ENCODE measurements around the gene ESAM.
A peak's percentile ranks its signal among the peaks of the same experiment; 100 is the strongest.

ESAM gene

DNA sequence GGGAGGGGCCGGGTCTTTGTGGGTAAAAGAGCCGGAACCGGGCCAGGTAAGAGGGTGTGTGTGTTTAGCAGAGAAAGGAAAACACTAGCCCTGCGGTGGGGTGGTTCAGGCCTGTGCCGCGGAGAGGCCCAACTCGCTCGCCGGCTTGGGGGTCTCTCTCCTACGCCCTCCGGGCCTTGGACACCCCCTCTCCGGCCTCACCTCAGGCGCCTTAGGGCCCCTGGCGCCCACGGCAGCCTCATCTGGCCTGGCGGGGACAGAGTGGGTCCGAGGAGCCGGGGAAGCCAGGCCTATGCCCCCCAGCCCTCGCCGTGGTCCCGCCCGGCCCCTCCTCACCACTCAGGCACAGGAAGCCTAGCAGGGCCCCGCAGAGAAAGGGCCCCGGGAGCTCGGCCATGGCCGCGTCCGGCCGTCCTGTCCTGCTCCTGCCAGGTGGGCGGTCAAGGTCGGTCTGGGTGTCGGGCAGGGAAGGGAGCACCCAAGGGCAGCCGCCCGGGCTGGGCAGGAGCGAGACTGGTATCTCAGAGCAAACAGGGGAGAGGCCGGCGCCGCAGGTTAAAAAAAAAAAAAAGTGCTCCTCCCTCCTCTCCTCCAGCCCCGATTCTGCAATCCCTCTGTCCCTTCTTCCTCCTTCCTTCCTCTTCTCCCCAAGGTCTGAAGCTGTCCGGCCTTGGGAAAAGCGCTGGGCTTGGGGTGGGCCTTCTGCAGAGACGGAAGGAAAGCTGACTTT is 10.2 kb downstream of the ESAM start, which contains the start of gene VSIG2:
TSS of gene VSIG2 (minus strand) at position 515 of the 730 bp plus-strand sequence. CDS start at position 397, 118 bp downstream.
- no peak for DNase-seq

DNA sequence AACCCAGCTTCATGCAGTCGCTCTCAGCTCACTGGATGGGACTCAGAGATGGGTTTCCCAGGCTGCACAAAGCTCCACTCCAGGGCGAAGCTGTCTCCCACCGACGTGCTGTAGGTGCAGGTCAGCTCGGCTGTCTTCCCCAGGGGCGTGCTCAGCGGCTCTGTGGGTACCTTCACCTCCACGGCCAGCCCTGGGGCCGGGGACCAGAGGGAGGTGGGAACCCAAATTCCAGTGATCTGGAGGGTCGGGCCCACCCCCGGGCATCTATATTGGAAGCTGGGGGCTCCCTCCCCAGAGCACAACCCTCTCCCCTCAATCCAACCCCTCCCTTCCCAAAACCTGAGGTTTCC is 10.7 kb downstream of the ESAM start:
- DNase-seq = no peak

DNA sequence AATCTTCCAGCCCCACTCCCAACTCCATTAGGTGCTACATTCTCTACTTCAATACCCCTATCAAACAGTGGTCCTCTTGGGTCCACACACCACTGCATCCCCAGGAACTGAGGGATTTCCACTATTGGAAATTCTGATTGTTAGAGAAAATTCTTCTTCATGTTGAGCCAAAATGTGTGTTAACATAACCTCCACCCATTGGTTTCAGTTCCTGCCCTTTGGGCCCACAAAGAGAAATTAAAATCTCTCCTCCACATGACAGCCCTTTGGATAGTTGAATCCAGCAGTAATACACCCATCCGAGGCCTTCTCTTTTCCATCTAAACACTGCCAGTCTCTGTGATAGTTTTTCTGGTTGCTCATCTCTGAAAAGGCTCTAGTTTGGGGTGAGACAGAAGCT is 12.2 kb downstream of the ESAM start:
- no peak for DNase-seq

DNA sequence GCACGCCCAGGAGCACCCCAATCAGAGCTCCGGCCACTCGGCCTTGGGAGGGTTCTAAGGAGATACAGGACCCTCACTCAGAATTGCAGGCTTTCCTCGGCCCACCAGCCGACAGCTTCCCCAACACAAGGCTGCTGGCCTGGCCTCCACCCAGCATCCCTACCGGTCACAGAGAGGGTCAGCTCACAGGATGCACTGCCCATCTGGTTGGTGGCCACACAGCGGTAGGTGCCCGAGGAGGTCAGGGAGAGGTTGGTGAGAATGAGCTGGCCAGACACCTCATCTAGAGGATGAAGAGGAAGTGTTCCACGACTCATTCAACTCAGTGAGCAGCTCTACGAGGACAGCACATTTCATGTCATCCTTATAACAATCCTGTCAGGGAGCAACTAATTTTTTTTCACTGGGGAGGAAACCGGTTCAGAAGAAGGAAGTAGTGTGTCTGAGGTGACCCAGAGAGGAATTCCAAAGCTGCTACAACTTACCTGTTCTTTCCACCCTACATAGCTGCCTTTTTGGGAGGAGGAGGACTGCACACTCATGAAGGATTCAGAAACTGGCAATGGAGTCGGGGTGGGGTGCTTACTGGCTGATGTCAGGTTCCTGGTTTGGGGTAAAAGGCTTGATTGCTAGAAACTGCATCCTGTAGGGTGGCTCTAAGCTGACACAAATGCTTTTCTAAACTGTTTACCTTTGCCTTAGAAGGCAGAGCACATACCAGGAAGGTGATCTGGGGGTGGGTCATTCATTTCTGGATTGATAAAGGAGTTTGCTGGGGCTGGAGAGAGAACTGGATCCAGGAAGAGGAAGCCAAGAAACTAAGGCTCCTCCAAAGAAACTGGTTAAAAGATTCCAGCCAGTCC is 13.4 kb downstream of the ESAM start:
- DNase-seq = no peak

DNA sequence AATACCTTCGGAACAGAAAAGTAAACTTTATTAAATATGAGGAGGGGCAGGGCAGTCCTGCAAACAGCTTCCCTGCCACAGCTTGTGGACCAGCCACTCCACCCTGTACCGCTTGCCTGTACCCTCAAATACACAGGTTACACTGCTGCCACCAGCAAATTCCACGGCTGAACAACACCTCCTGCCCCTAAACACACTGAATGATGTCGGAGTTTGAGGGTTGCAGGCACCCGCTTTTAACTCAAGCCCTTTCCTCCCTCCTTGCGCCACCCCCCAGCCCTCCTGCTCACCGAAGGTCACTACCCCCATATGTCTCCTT is 14.0 kb downstream of the ESAM start:
- DNase-seq = no peak

DNA sequence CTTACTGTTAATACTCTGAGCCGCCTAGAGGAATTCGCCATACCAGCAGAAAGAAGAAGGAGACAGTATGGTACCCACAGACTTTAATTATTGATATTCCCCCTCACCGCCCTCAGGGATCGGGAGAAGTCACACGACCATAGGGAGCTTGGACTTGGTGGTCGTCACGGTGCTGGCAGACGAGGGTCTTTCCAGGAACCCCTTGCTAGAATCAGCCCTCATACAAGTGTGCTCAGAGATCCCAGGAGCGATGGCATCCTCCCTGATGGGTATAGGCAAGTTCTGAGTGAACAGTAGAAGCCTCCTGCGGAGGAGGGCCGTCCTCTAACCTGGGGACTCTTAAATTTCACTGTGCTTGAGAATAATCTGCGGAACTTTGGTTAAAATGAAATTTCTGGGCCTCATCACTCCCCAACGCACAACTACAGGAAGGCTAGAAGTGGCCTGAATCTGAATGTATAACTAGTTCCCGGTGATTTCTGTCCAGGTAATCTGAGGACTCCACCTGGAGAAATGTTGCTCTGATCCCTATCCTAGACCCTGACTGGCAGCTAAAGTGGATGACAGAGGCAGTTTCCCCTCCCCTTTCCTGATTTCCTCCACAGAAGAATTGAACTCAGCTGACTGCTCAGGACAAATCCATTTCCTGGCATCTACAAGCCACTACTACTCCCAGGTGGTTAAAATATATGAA is 14.5 kb downstream of the ESAM start:
- no peak for DNase-seq

DNA sequence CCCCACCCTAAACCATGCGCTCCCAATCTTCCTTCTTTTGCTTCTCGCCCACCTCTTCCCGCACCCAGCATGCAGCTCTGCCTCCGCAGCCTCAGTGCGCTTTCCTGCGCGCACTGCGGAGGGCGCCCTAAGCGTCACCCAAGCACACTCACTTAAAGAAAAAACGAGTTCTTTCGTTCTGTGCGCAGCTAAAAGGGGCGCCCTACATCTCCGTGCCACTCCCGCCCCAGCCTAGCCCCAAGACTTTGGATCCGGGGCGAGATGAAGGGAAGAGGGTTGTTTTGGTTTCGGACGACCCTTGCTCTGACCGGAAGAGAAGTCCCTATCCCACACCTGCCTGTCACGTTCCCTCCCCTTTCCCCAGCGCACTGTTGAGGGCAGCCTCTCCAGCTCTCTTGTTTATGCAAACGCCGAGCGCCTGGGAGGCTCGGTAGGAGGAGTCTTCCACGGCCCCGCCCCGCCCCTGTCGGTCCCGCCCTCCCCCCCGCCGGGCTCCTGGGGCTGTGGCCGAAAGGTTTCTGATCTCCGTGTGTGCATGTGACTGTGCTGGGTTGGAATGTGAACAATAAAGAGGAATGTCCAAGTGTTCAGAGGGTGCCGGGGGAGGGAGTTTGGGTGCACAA is 15.4 kb downstream of the ESAM start:
- no peak for DNase-seq

DNA sequence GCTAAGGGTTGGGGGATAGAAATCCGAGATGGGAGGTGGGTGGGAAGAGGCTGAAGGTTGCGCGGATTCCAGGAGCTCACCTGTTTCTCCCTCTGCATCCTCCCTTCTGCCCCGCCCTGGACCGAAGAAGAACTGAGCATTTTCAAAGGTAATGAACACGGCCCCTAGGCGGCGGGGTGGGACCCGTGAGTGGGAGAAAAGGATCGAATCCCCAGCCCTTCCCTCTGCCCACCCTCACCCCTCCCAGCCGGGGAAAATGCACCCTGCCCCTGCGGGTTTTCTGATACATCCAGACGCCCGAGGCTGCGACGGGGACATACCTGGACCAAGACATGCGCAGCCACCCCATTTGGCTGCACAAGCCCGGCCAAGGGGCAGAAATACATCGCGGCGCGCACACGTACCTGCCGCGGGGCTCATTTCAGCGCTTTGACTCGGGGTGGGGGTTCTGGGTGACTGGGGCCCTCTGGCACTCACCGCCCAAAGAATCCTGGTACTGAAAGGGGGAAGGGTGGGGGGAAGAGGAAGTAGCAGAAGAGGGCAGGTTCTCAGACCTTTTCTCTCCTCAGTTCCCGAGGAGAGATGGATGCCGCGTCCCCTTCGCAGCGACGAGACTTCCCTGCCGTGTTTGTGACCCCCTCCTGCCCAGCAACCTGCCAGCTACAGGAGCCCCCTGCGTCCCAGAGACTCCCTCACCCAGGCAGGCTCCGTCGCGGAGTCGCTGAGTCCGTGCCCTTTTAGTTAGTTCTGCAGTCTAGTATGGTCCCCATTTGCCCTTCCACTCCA is 16.1 kb downstream of the ESAM start:
- no peak for DNase-seq

DNA sequence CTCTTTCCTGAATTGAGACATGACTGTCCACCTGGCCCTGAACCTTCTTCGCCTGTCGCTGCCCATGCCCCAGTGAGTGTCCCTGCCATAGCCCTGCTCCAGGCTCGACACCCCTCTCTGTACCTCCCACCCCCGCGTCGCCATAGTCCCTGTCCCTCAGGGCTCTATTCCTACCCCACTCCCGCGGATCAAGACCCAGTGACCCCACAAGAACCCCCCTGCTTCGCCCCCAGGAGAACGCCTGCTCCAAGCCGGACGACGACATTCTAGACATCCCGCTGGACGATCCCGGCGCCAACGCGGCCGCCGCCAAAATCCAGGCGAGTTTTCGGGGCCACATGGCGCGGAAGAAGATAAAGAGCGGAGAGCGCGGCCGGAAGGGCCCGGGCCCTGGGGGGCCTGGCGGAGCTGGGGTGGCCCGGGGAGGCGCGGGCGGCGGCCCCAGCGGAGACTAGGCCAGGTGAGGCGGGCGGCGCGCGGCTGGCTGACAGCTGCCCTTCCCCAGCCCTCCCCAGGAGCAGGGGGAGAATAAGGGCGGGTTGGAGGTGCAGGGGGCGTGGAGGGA is 16.7 kb downstream of the ESAM start:
- DNase-seq = no peak

DNA sequence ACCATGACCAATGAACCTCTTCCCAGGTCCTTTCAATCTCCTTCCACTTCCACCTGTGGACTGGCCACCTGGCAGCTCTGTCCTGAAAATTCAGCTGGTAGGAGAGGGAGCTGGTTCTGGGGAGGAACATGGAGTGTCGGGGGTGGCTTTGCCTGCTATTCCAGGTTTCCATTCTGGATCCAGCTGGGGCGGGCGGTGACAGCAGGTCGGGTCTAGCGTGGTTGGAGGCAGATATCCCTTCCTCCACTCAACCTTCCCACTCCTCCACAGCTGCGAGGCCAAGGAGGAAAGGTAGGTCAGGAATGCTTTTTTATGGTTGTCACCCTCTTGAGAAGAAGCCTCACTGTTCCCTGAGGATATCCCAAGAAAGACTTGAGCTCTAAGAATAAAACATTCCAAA is 19.0 kb downstream of the ESAM start:
- DNase-seq = no peak

DNA sequence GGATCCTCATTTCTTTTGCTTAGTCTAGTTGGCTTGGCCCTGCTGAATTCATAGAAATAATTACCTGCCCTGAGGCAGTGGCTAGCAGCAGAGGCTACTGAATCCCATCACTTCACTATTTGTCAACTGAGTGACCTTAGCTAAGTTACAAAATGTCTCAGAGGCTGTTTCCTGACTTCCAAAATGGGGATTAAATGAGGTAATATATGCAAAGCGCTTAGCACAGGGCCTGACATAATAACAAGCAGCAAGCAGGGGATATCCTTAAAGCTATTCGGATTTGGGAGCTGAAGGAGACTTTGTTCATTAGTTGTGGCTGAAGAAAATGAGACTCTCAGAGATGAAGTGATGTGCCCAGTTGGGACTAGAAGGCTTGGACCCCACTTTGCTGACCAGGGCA is 19.5 kb downstream of the ESAM start:
- no peak for DNase-seq

DNA sequence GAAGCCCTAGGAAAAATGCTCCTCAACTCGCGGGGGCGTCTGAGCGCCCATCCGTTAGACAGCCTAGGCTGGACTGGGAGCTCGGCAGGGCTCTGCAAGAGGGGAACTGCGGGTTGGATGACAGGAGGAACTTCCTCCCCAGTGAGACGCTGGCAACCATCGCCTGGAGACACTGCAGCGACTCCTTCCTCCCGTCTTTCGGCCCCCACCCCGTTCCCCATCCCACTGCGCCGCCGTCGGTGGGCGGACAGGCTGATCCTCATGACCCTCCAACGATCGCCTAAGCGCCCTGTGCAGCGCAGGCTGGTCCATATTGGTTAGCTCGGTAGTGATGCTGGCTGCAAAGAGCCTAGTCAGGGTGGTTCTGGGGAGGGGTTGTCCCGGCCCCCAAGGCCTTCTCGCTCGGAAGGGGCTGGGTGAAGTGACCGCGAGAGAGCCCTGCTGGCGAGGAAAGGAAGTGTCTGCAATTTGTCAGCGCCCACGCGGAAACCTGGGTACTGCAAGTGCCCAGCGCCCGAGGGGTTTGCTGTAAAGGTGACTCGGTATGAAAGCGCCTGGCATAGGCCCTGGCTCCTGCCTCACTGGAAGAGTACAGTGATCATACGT is 21.7 kb downstream of the ESAM start:
- no peak for DNase-seq

DNA sequence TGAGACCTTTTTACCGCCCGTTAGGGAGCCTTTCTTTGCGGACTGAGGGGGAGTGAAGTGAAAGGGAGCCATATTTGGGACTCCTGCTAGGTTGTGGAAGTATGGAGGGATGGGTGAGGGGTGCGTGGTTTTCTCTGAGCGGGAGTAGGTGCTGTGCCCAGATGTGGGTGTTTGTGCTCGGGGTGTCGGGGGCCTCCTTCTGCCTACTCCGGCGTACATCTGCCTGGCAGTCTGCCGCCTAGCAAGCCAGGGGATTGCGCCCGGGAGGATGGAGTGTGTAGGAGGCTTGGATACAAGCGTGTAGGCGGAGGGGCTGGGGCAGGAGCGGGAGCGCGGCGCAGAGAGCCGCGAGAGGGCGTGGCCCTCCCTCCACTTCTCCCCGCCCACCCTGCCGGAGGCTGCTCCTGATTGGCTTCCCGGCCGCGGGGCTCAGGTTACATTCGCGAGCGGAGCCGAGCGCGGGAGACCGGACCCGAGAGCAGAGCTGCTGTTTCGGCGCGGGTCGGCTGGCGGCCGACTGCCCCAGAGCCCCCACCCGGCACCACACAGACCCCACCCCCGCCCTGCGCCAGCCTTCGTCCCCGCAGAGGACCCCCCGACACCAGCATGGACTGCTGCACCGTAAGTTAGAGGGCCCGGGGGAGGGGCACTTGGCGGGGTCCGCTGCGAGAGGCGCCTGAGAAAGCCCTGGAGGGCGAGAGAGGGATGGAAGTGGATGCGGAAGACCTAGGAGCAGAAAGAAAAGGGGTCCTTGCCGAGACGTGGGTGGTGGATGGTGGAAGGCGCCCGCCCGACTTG is 22.4 kb downstream of the ESAM start, which contains the start of gene NRGN:
TSS of gene NRGN (plus strand) at position 464 of the 798 bp plus-strand sequence. CDS start at position 607, 143 bp downstream.
- DNase-seq = peak; percentile 95

DNA sequence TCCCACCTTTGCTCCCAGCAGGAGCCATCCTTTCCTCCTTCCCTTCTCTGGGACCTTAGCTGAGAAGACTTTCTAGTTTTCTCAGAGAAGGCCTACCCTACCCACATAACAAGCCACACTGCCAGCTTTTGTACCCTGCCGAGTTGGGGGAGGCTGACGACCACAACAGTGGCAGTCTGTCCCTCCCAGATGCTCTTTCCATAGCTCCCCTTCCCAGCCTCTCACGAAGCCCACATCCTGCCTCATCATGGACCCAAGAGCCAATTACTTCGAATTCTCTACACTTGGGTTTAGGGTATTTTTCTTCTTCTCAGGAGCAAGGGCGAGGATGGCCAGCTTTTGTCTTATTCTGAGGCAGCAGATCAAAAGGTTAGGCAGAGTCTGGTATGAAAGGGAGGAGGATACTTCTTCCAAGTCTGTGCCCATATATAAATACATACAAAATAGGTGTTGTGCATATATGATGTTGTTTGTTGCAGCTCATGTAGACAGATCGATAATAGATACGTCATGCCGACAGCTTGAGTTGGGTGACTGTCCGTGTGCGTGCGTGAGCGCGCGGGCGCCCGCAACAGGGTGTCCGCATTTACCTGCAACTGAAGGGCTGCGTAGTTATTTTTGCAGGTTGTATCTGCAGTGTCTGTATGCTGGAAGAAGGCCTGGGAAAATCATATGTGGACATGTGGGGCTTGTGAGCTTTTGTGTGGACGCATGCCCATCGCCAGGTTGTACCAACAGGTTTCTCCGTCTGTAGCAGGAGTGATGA is 23.2 kb downstream of the ESAM start:
- DNase-seq = no peak

DNA sequence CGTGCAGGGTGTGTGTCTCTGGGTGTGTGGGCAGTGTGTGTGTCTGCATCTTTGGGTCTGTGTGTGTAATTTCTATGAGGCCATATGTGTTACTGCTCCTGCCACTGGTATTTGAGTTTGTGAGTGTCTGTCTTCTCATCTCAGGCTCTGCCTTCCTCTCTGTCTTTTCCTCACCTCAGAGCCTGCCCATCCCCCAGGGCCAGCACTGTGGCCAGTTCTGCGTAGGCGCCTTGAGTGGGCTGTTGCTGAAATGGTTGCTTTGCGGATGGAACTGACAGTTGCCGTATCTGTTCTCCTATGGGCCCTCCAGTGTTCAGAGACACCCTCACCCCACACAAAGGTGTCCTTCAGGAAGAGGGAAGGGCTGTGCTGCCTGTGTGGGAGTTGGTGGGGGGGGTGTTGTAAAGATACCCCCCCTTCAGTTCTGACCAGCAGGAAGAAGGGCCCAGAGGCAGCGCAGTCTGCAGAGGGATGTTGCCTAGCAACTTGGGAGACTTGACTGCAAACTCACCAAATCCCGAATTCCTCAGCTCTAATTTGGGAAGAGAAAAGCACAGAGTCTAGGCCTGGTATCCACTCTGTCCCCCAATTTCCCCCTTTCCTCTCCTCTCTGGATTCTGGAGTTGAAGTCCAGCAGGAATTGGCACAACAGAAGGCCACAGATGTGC is 24.3 kb downstream of the ESAM start:
- no peak for DNase-seq

DNA sequence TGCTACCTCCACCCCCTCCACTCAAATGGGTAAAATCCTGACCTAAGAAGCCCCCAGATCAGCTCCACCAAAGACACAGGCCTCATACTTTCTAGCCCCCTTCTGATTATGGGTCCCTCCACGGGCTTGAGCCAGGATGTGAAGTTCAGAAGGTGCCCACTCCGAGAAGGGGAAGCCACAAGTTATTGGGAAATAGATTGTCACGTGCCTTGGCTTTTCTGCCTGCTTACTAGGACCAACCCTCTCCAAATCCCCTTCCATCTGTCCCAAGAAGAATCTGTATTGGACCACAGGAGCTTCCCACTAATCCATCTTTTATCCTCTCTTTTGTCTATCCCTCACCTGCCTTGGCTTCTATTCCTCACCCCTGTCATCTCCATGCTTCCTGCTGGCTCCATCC is 25.4 kb downstream of the ESAM start:
- DNase-seq = no peak

DNA sequence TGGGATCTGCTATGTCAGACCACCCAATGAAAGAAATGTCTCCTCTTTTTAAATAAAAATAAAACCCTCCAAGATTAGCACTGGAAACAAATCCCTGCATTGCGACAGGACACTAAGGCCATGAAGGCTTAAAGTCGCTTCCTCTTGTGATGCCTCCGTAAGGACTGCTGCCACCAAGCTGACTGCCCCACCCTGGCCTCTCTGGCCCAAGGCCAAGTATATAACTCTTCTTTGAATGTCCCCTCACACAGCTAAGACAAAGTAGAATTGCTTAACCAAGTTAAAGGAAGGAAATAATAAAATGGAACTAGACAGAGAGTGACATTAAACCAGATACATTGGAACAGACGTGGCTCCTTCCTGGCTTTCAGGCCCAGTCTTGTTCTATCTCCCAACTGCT is 29.9 kb downstream of the ESAM start:
- DNase-seq = no peak

DNA sequence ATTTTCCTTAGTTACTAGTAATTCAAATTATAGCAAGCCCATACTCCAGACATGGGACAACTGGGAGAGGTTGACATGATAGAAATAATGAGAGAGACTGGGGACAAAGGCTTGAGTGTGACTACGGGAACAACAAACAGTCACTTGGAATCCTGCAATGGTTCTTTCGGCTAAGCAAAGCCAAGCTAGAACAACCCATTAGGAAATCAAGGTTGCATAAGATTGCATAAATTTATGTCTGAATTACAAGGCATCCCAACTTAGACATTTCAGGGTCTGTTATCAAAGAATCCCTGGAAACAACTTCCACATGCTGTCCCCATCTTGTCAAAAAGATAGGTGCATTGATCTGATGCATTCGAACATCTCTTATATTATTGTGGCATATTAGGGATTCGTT is 32.5 kb downstream of the ESAM start:
- DNase-seq = no peak

DNA sequence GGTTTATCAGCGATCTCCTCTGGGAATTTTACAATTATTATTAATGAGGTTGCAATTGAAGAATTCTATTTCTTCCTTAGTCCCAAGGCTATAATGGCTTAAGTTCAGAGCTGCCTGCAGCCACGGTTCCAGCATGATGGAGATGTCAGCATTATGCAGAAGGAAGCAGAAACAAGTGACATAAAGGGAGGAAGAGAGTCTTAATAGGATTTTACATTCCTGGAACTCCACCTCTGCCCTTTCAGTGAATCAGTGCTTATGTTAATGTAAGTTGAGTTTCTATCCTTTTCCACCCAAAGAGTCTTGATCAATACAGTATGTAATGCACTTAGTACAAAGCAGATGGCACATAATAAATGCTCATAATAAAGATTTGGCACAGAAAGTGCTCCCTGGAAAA is 34.0 kb downstream of the ESAM start:
- no peak for DNase-seq

All from right hindlimb (tissue), 1 donor.